GM19239 (cell line): ENCODE measurements around the gene PRSS1.
"Not testable (repeated sequence)": the region's sequence is repeated elsewhere in the genome, so short reads cannot be mapped to it uniquely, and the experiment has no call there.

Experiments
- DNase-seq: peaks from one replicate; pipeline ENCODE4 v3.0.0; 2011; ENCODE audit warnings: low spot score; ENCODE audit not compliant: insufficient read length
- FAIRE-seq: peaks from 2 replicates; lab custom pipeline; 2011; peaks lifted over from hg19 to GRCh38; lab: Jason Lieb, UNC

Gene PRSS1

GRCh38 chr7:142749218-142749993 lies at the start of gene PRSS1:
Gene PRSS1, plus strand, starts transcription at chr7:142749472. Its CDS starts 13 bp downstream, at chr7:142749485.
- DNase-seq: no peak
- no peak for FAIRE-seq

- not testable (repeated sequence) for DNase-seq, FAIRE-seq
Measured at GRCh38 chr7:142700935-142701334, 48.3 kb upstream of the PRSS1 start.

- no peak for DNase-seq
- no peak for FAIRE-seq
Measured at GRCh38 chr7:142703655-142704305, 45.5 kb upstream of the PRSS1 start.

- FAIRE-seq, DNase-seq: not testable (repeated sequence)
Measured at GRCh38 chr7:142708726-142709125, 40.5 kb upstream of the PRSS1 start.

- no peak for FAIRE-seq
- DNase-seq: no peak
Measured at GRCh38 chr7:142709921-142710320, 39.4 kb upstream of the PRSS1 start.

GRCh38 chr7:142711196-142711595 lies 38.1 kb upstream of the PRSS1 start:
- FAIRE-seq (no peak), DNase-seq (no peak)

GRCh38 chr7:142711746-142712616 lies 37.3 kb upstream of the PRSS1 start:
- peak; percentile 77 for FAIRE-seq
- DNase-seq: peak; percentile 10

- no peak for DNase-seq
Measured at GRCh38 chr7:142712617-142712957, 36.7 kb upstream of the PRSS1 start.

GRCh38 chr7:142714375-142714774 lies 34.9 kb upstream of the PRSS1 start:
- no peak for FAIRE-seq
- no peak for DNase-seq

More at GRCh38 chr7:142712617-142712957, 36.7 kb upstream of the PRSS1 start:
- no peak for FAIRE-seq

- DNase-seq (no peak), FAIRE-seq (no peak)
Measured at GRCh38 chr7:142716596-142716995, 32.7 kb upstream of the PRSS1 start.

- no peak for FAIRE-seq
Measured at GRCh38 chr7:142717453-142717852, 31.8 kb upstream of the PRSS1 start.

GRCh38 chr7:142718313-142718712 lies 31.0 kb upstream of the PRSS1 start:
- FAIRE-seq: no peak
- DNase-seq: no peak

More at GRCh38 chr7:142717453-142717852, 31.8 kb upstream of the PRSS1 start:
- no peak for DNase-seq

- FAIRE-seq (no peak), DNase-seq (no peak)
Measured at GRCh38 chr7:142720172-142720773, 29.0 kb upstream of the PRSS1 start.

GRCh38 chr7:142720986-142721385 lies 28.3 kb upstream of the PRSS1 start:
- DNase-seq (no peak), FAIRE-seq (no peak)

- DNase-seq (no peak), FAIRE-seq (no peak)
Measured at GRCh38 chr7:142722248-142722794, 27.0 kb upstream of the PRSS1 start.

- DNase-seq (no peak), FAIRE-seq (no peak)
Measured at GRCh38 chr7:142733271-142733670, 16.0 kb upstream of the PRSS1 start.

- DNase-seq: no peak
- FAIRE-seq: peak; percentile 62
Measured at GRCh38 chr7:142739923-142740492, 9.3 kb upstream of the PRSS1 start.

- no peak for FAIRE-seq
- DNase-seq: no peak
Measured at GRCh38 chr7:142740786-142741185, 8.5 kb upstream of the PRSS1 start.

- not testable (repeated sequence) for DNase-seq, FAIRE-seq
Measured at GRCh38 chr7:142741932-142742331, 7.3 kb upstream of the PRSS1 start.
